Thyroid gland (tissue), 4 donors: ENCODE data around the gene STH.

Experiments used
- POLR2A ChIP-seq, 2 donors: fragments of 450-650 bp; IDR thresholded peaks; one replicate each; pipeline ENCODE4 v1.6.1; 2017; ENCODE audit warnings: antibody characterized with exemption in 2 of 2, mild to moderate bottlenecking in 2 of 2, moderate library complexity in 1 of 2
- TF ChIP-seq, protein P1 (sequence below), 6 experiments: fragments of 200-600 bp in 3 of 6; fragments of 450-650 bp in 3 of 6; sonication (generic) in 3 of 6; IDR thresholded peaks; one replicate each; pipeline ENCODE4 v1.5.1; 2016 to 2019; ENCODE audit warnings: antibody characterized with exemption in 6 of 6, mild to moderate bottlenecking in 2 of 6, inconsistent platforms in 1 of 6, moderate library complexity in 1 of 6

DNA sequence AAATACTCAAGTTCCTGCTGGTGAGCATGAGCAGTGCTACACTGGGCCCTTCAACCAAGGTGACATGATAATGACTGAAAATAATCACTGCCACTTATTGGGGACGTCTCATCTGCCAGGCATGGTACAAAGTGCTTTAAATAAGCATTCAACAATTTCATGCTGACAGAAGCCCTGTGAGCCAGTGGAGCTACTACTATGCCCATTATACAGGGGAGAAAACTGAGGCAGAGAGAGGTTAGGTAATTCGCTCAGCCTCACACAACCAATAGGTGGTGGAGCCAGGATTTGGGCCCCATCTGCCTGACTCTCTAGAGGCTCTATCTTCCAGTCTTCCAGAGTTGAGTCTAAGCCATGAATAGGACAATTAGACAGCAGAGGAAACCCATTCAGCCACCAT is 30.3 kb upstream of the STH start:
- TF ChIP-seq POLR2A (IDR thresholded peaks at IDR 0.05), result no peak
- TF ChIP-seq, protein P1, sequence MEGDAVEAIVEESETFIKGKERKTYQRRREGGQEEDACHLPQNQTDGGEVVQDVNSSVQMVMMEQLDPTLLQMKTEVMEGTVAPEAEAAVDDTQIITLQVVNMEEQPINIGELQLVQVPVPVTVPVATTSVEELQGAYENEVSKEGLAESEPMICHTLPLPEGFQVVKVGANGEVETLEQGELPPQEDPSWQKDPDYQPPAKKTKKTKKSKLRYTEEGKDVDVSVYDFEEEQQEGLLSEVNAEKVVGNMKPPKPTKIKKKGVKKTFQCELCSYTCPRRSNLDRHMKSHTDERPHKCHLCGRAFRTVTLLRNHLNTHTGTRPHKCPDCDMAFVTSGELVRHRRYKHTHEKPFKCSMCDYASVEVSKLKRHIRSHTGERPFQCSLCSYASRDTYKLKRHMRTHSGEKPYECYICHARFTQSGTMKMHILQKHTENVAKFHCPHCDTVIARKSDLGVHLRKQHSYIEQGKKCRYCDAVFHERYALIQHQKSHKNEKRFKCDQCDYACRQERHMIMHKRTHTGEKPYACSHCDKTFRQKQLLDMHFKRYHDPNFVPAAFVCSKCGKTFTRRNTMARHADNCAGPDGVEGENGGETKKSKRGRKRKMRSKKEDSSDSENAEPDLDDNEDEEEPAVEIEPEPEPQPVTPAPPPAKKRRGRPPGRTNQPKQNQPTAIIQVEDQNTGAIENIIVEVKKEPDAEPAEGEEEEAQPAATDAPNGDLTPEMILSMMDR (IDR thresholded peaks at IDR 0.05), result no peak
